HepG2 (cell line): Measurements from ENCODE around the gene FPGS. TPM values are rescaled to one million over a fixed set of nuclear protein-coding genes. Genes with fewer than 3 reads are reported as not detected.
"Not testable (repeated sequence)": the region's sequence is repeated elsewhere in the genome, so short reads cannot be mapped to it uniquely, and the experiment has no call there.

Experiments
- ATAC-seq: fragments of 200-7000 bp; cut with Tn5 transposase; 3 replicates; pipeline ENCODE4 v1.9.1; 2020; ENCODE audit warnings: mild to moderate bottlenecking, moderate library complexity
- BruUV-seq: library from RNA; stranded (reverse); fragments of 400-500 nt; replicated peaks from 2 replicates; lab custom pipeline; 2021; lab: Mats Ljungman, UMichigan
- CTCF ChIA-PET: fragments of 300-600 bp; formaldehyde crosslinking; extraction: SDS; loops from one replicate; lab custom pipeline; 2021; ENCODE audit warnings: low total read pairs, inconsistent platforms, low intra/inter-chr PET ratio; lab: Yijun Ruan, JAX
- POLR2A ChIA-PET: fragments of 350-600 bp; sonication (Branson Sonifier 250); formaldehyde crosslinking; loops from one replicate; lab custom pipeline; 2020; ENCODE audit warnings: antibody characterized with exemption, inconsistent platforms; lab: Yijun Ruan, JAX
- DNase-seq: peaks from one replicate; pipeline ENCODE4 v3.0.0-alpha.2; 2015; ENCODE audit warnings: low spot score
- FAIRE-seq: peaks from 3 replicates; lab custom pipeline; 2011; peaks lifted over from hg19 to GRCh38; lab: Jason Lieb, UNC
- H2AFZ ChIP-seq: one replicate; pipeline ENCODE4 v1.6.1; 2011; ENCODE audit warnings: low read length, inconsistent platforms
- H3K27ac ChIP-seq: fragments of 300-600 bp; 3 replicates; pipeline ENCODE4 v1.8.0; 2011; ENCODE audit warnings: mixed run types, mild to moderate bottlenecking, mixed read lengths, low read length, inconsistent platforms; ENCODE audit not compliant: insufficient read depth; ENCODE audit errors: extremely low read length
- H3K27me3 ChIP-seq, 2 experiments: fragments of 200-600 bp in 1 of 2; 2 replicates in 1 of 2; 3 replicates in 1 of 2; pipeline versions ENCODE4 v1.6.0 to v1.8.0; 2011; ENCODE audit warnings: low read length in 2 of 2, mild to moderate bottlenecking in 2 of 2, moderate library complexity in 2 of 2, inconsistent platforms in 1 of 2; ENCODE audit not compliant: insufficient read depth in 2 of 2, control insufficient read depth in 1 of 2
- H3K36me3 ChIP-seq, 2 experiments: fragments of 200-600 bp in 1 of 2; replicated peaks in 1 of 2; 2 replicates in 1 of 2; 3 replicates in 1 of 2; pipeline versions ENCODE4 v1.5.1 to v1.8.0; 2011; ENCODE audit warnings: low read length in 2 of 2, inconsistent platforms in 1 of 2; ENCODE audit not compliant: insufficient read depth in 2 of 2, control insufficient read depth in 1 of 2
- H3K4me1 ChIP-seq: 2 replicates; pipeline ENCODE4 v1.5.1; 2012; ENCODE audit warnings: low read length, inconsistent platforms; ENCODE audit not compliant: insufficient read depth
- H3K4me2 ChIP-seq: 2 replicates; pipeline ENCODE4 v1.6.0; 2011; ENCODE audit warnings: low read depth, low read length, inconsistent platforms
- H3K4me3 ChIP-seq, 3 experiments: fragments of 200-600 bp in 1 of 3; sonication (generic), shearing (Covaris generic) in 1 of 3; replicated peaks in 1 of 3; 2 replicates each; pipeline ENCODE4 v1.5.1; 2011 to 2016; ENCODE audit warnings: low read length in 3 of 3, inconsistent platforms in 2 of 3, low read depth in 2 of 3, mild to moderate bottlenecking in 2 of 3, control low read depth in 1 of 3, mixed read lengths in 1 of 3; ENCODE audit not compliant: insufficient read depth in 1 of 3
- H3K79me2 ChIP-seq: one replicate; pipeline ENCODE4 v1.6.1; 2011; ENCODE audit warnings: low read length, inconsistent platforms; ENCODE audit not compliant: insufficient read depth
- H3K9ac ChIP-seq: 2 replicates; pipeline ENCODE4 v1.6.0; 2011; ENCODE audit warnings: mild to moderate bottlenecking, low read depth, low read length, inconsistent platforms; ENCODE audit not compliant: insufficient read depth
- H3K9me3 ChIP-seq: 2 replicates; pipeline ENCODE4 v1.5.1; 2012; ENCODE audit warnings: mild to moderate bottlenecking, low read length
- H4K20me1 ChIP-seq: 2 replicates; pipeline ENCODE4 v1.6.0; 2011; ENCODE audit warnings: inconsistent platforms, mild to moderate bottlenecking, low read length, moderate library complexity; ENCODE audit not compliant: insufficient read depth
- ONECUT2 ChIP-seq: sonication (generic); formaldehyde crosslinking; IDR thresholded peaks from 2 replicates; pipeline ENCODE4 v1.4.0; 2020; ENCODE audit warnings: missing genetic modification reagents
- POLR2AphosphoS5 ChIP-seq: IDR thresholded peaks from 2 replicates; pipeline ENCODE4 v1.6.1; 2012; ENCODE audit warnings: low read depth, low read length
- SKI ChIP-seq: fragments of 450-650 bp; IDR thresholded peaks from one replicate; pipeline ENCODE4 v1.6.1; 2018; ENCODE audit warnings: mild to moderate bottlenecking; ENCODE audit not compliant: partially characterized antibody
- SP4 ChIP-seq: sonication (generic); formaldehyde crosslinking; IDR thresholded peaks from 2 replicates; pipeline ENCODE4 v1.8.1; 2023; ENCODE audit warnings: mild to moderate bottlenecking, missing genetic modification reagents
- ZNF292 ChIP-seq: sonication (generic); formaldehyde crosslinking; IDR thresholded peaks from 2 replicates; pipeline ENCODE4 v1.8.1; 2022; ENCODE audit warnings: mild to moderate bottlenecking, low read depth, missing genetic modification reagents, borderline replicate concordance
- ZNF337 ChIP-seq: sonication (generic); formaldehyde crosslinking; IDR thresholded peaks from 2 replicates; pipeline ENCODE4 v1.5.1; 2020; ENCODE audit warnings: missing genetic modification reagents, low read depth, mild to moderate bottlenecking, borderline replicate concordance
- WGBS: methylation state at CpG from one replicate; pipeline ENCODE4 v1.1.6; 2017; ENCODE audit warnings: low lambda C conversion rate; 5-methylcytosine and 5-hydroxymethylcytosine counted together
- in situ Hi-C: cut with HindIII; loops from 2 replicates; pipeline ENCODE4 v1.10.0; 2017; ENCODE audit warnings: low pct_unique_long_range_greater_than_20kb; ENCODE audit not compliant: extremely low pct_ligation_motif_present
- intact Hi-C: fragments of 100-400 bp; cut with micrococcal nuclease; formaldehyde crosslinking; loops from one replicate; pipeline ENCODE4 v1.10.0; 2022; ENCODE audit not compliant: unreplicated experiment
- polyA plus RNA-seq, 8 experiments: library from polyadenylated mRNA; depleted of rRNA in 3 of 8; stranded (reverse) in 7 of 8; unstranded in 1 of 8; fragments of >200 nt; fragmentation: Illumina TruSeq in 4 of 8; extraction: Trizol in 4 of 8; gene quantifications; 2 replicates each; pipeline versions ENCODE4 v1.2.1 to v1.2.3, GENCODE V29; 2011 to 2016; ENCODE audit warnings: low read depth in 4 of 8, missing spikeins in 1 of 8, mixed read lengths in 1 of 8; ENCODE audit not compliant: insufficient read depth in 1 of 8
- total RNA-seq, 5 experiments: library from RNA; depleted of rRNA; stranded (reverse); fragments of >200 nt; fragmentation: Illumina TruSeq; extraction: Trizol; gene quantifications; 2 replicates each; pipeline ENCODE4 v1.2.3, GENCODE V29; 2016; ENCODE audit warnings: low read depth in 1 of 5
- TF ChIP-seq, protein P1 (sequence below): sonication (generic); formaldehyde crosslinking; IDR thresholded peaks from 2 replicates; pipeline ENCODE4 v1.4.0; 2020; ENCODE audit warnings: low read depth, missing genetic modification reagents
- TF ChIP-seq, protein P2 (sequence below): sonication (generic); formaldehyde crosslinking; IDR thresholded peaks from 2 replicates; pipeline ENCODE4 v1.4.0; 2020; ENCODE audit warnings: mild to moderate bottlenecking, missing genetic modification reagents
- TF ChIP-seq, protein P3 (sequence below): sonication (generic); formaldehyde crosslinking; IDR thresholded peaks from 2 replicates; pipeline ENCODE4 v1.9.0; 2022; ENCODE audit warnings: low read depth, missing genetic modification reagents
- TF ChIP-seq, protein P4 (sequence below): sonication (generic); formaldehyde crosslinking; IDR thresholded peaks from 2 replicates; pipeline ENCODE4 v1.5.0; 2020; ENCODE audit warnings: missing genetic modification reagents

FPGS gene
- total and polyA plus RNA-seq, 2 of the 13 experiments (the other 11 are each of a cell fraction or from before 2014, with no cell fraction given), result 35.6 to 36.8 TPM

DNA sequence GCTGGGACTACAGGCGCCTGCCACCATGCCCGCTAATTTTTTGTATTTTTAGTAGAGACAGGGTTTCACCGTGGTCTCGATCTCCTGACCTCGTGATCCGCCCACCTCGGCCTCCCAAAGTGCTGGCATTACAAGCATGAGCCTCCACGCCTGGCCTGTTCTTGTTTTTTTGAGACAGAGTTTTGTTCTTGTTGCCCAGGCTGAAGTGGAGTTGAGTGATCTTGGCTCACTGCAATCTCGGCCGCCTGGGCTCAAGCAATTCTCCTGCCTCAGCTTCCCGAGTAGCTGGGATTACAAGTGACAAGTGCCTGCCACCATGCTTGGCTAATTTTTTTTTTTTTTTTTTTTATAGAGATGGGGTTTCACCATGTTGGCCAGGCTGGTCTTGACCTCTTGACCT, 45.9 kb upstream of the FPGS start:
- BruUV-seq, H3K9ac ChIP-seq, ATAC-seq, in situ Hi-C loops, H3K36me3 ChIP-seq, POLR2A ChIA-PET, H3K4me1 ChIP-seq, H3K4me3 ChIP-seq, H4K20me1 ChIP-seq, DNase-seq, H3K9me3 ChIP-seq, intact Hi-C loops, H2AFZ ChIP-seq, H3K4me2 ChIP-seq, CTCF ChIA-PET, H3K27ac ChIP-seq, H3K79me2 ChIP-seq, FAIRE-seq: not testable (repeated sequence)
- 14% methylated on average over 11 of the region's 11 CpGs for WGBS
- H3K27me3 ChIP-seq, result peaks cover 0 to 52% of the 10 kb centered on the region in 2 experiments; a peak in 3 of 5 replicates

DNA sequence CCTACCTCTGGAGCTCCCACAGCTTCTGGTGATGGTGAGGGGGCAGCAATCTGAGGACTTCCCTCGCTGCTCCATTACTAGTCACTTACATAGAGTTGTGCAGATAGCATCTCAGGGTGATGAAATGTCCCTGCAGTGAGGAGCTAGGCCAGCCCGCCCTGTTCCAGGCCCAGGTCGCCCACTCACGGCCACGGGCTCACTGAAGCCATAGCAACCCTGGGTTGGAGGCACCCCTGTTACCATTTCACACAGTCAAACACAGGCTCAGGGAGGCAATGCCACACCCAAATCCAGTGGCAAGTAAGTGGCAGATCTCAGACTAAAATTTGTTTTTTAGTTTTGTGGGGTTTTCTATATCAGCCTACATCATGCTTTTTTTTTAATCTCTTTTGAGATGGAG, 43.8 kb upstream of the FPGS start:
- no peaks in the 10 kb centered on the region for H3K4me1 ChIP-seq
- no peaks in the 10 kb centered on the region for H3K9me3 ChIP-seq
- 4% methylated on average over 5 of the region's 5 CpGs for WGBS
- no peak overlapping the region for H3K4me3 ChIP-seq
- no TSS peak for BruUV-seq
- POLR2A ChIA-PET, result no interaction called here
- intact Hi-C loops (no loop called here), in situ Hi-C loops (no loop called here)
- no peak overlapping the region for H3K9ac ChIP-seq
- no peaks in the 10 kb centered on the region for H3K79me2 ChIP-seq
- FAIRE-seq, result no peak
- no peak overlapping the region for H2AFZ ChIP-seq
- H3K36me3 ChIP-seq, result no peaks in the 10 kb centered on the region
- TF ChIP-seq, protein P1, sequence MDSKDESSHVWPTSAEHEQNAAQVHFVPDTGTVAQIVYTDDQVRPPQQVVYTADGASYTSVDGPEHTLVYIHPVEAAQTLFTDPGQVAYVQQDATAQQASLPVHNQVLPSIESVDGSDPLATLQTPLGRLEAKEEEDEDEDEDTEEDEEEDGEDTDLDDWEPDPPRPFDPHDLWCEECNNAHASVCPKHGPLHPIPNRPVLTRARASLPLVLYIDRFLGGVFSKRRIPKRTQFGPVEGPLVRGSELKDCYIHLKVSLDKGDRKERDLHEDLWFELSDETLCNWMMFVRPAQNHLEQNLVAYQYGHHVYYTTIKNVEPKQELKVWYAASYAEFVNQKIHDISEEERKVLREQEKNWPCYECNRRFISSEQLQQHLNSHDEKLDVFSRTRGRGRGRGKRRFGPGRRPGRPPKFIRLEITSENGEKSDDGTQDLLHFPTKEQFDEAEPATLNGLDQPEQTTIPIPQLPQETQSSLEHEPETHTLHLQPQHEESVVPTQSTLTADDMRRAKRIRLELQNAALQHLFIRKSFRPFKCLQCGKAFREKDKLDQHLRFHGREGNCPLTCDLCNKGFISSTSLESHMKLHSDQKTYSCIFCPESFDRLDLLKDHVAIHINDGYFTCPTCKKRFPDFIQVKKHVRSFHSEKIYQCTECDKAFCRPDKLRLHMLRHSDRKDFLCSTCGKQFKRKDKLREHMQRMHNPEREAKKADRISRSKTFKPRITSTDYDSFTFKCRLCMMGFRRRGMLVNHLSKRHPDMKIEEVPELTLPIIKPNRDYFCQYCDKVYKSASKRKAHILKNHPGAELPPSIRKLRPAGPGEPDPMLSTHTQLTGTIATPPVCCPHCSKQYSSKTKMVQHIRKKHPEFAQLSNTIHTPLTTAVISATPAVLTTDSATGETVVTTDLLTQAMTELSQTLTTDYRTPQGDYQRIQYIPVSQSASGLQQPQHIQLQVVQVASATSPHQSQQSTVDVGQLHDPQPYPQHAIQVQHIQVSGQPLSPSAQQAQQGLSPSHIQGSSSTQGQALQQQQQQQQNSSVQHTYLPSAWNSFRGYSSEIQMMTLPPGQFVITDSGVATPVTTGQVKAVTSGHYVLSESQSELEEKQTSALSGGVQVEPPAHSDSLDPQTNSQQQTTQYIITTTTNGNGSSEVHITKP (CRISPR knock-in tag), result no peak
- TF ChIP-seq SKI (no peak), ZNF337 (no peak), ONECUT2 (no peak), SP4 (no peak), ZNF292 (no peak), POLR2AphosphoS5 (no peak)
- TF ChIP-seq, protein P2, sequence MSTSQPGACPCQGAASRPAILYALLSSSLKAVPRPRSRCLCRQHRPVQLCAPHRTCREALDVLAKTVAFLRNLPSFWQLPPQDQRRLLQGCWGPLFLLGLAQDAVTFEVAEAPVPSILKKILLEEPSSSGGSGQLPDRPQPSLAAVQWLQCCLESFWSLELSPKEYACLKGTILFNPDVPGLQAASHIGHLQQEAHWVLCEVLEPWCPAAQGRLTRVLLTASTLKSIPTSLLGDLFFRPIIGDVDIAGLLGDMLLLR (CRISPR knock-in tag), result no peak
- TF ChIP-seq, protein P3, sequence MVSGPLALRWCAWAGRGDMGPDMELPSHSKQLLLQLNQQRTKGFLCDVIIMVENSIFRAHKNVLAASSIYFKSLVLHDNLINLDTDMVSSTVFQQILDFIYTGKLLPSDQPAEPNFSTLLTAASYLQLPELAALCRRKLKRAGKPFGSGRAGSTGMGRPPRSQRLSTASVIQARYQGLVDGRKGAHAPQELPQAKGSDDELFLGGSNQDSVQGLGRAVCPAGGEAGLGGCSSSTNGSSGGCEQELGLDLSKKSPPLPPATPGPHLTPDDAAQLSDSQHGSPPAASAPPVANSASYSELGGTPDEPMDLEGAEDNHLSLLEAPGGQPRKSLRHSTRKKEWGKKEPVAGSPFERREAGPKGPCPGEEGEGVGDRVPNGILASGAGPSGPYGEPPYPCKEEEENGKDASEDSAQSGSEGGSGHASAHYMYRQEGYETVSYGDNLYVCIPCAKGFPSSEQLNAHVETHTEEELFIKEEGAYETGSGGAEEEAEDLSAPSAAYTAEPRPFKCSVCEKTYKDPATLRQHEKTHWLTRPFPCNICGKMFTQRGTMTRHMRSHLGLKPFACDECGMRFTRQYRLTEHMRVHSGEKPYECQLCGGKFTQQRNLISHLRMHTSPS (CRISPR knock-in tag), result no peak
- TF ChIP-seq, protein P4, sequence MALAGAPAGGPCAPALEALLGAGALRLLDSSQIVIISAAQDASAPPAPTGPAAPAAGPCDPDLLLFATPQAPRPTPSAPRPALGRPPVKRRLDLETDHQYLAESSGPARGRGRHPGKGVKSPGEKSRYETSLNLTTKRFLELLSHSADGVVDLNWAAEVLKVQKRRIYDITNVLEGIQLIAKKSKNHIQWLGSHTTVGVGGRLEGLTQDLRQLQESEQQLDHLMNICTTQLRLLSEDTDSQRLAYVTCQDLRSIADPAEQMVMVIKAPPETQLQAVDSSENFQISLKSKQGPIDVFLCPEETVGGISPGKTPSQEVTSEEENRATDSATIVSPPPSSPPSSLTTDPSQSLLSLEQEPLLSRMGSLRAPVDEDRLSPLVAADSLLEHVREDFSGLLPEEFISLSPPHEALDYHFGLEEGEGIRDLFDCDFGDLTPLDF (CRISPR knock-in tag), result no peak
- DNase-seq, result no peak
- no peak for ATAC-seq
- no peaks in the 10 kb centered on the region for H4K20me1 ChIP-seq
- no peak overlapping the region for H3K27ac ChIP-seq
- H3K4me2 ChIP-seq, result no peak overlapping the region
- H3K27me3 ChIP-seq, result peaks cover 0 to 50% of the 10 kb centered on the region in 2 experiments; a peak in 2 of 5 replicates
- CTCF ChIA-PET, result no interaction called here
